ENCODE results near the gene KRTAP9-6. TPM values are rescaled to one million over a fixed set of nuclear protein-coding genes. Genes with fewer than 3 reads are reported as not detected.
"Not testable (repeated sequence)": the region's sequence is repeated elsewhere in the genome, so short reads cannot be mapped to it uniquely, and the experiment has no call there.

Gene KRTAP9-6
- total and polyA plus RNA-seq, 9 of the 15 experiments (the other 6 are each of a cell fraction or from before 2014, with no cell fraction given), result not detected

- CTCF ChIA-PET (ENCODE audit: low intra/inter-chr PET ratio), result no interaction called here
Observed at GRCh38 chr17:41271858-41272257, 6.7 kb downstream of the KRTAP9-6 start.

GRCh38 chr17:41275648-41276190 is 10.5 kb downstream of the KRTAP9-6 start, which contains the start of gene KRTAP9-7:
TSS of gene KRTAP9-7 (plus strand) at chr17:41275698. CDS start at chr17:41275698, 0 bp downstream.
- H3K79me2 ChIP-seq (ENCODE audit: control insufficient read depth, insufficient read depth, low read length); H3K27ac ChIP-seq (ENCODE audit: extremely low read depth, low read depth, low read length); H4K20me1 ChIP-seq (replicated peaks; ENCODE audit: control insufficient read depth, insufficient read depth, low read length); POLR2A ChIA-PET; H3K9me1 ChIP-seq (ENCODE audit: control insufficient read depth, insufficient read depth, low read length); H3K27me3 ChIP-seq (ENCODE audit: control insufficient read depth in 2 of 2, insufficient read depth in 2 of 2, low read length in 2 of 2); H3K4me2 ChIP-seq (ENCODE audit: insufficient read depth, low read length); H3K4me3 ChIP-seq; CTCF ChIA-PET (ENCODE audit: low intra/inter-chr PET ratio); intact Hi-C loops (cut with micrococcal nuclease); H3K9ac ChIP-seq (ENCODE audit: insufficient read depth in 1 of 2, low read depth in 2 of 2, low read length in 2 of 2); H2AFZ ChIP-seq (ENCODE audit: low read depth, low read length); H3K9me3 ChIP-seq (replicated peaks; ENCODE audit: control insufficient read depth, insufficient read depth, low read depth, low read length); H3K4me1 ChIP-seq (replicated peaks in 1 of 2; ENCODE audit: control insufficient read depth in 2 of 2, insufficient read depth in 2 of 2, low read length in 2 of 2); in situ Hi-C loops (cut with MboI); FAIRE-seq; BruUV-seq (replicated peaks); ATAC-seq; H3K36me3 ChIP-seq (ENCODE audit: control insufficient read depth, insufficient read depth, low read length): not testable (repeated sequence)
- peak in 1 of 4 experiments; percentile 1 for DNase-seq (ENCODE audit: extremely low read depth in 1 of 4, low spot score in 3 of 4)
- WGBS (ENCODE audit: insufficient coverage, low coverage, missing lambda C conversion rate), result 0% methylated on average over 3 of the region's 3 CpGs

More at GRCh38 chr17:41271858-41272257, 6.7 kb downstream of the KRTAP9-6 start:
- Histone ChIP-seq H3K4me3 (no peak overlapping the region), H3K27ac (ENCODE audit: extremely low read depth, low read depth, low read length) (no peak overlapping the region), H3K27me3 (ENCODE audit: control insufficient read depth in 2 of 2, insufficient read depth in 2 of 2, low read length in 2 of 2) (no peaks in the 10 kb centered on the region; a peak in 1 of 5 replicates), H3K4me2 (ENCODE audit: insufficient read depth, low read length) (no peak overlapping the region), H4K20me1 (replicated peaks; ENCODE audit: control insufficient read depth, insufficient read depth, low read length) (no peaks in the 10 kb centered on the region), H3K9me1 (ENCODE audit: control insufficient read depth, insufficient read depth, low read length) (no peaks in the 10 kb centered on the region), H2AFZ (ENCODE audit: low read depth, low read length) (no peak overlapping the region), H3K9me3 (replicated peaks; ENCODE audit: control insufficient read depth, insufficient read depth, low read depth, low read length) (no peaks in the 10 kb centered on the region), H3K79me2 (ENCODE audit: control insufficient read depth, insufficient read depth, low read length) (no peaks in the 10 kb centered on the region), H3K9ac (ENCODE audit: insufficient read depth in 1 of 2, low read depth in 2 of 2, low read length in 2 of 2) (no peak overlapping the region), H3K36me3 (ENCODE audit: control insufficient read depth, insufficient read depth, low read length) (no peaks in the 10 kb centered on the region), H3K4me1 (replicated peaks in 1 of 2; ENCODE audit: control insufficient read depth in 2 of 2, insufficient read depth in 2 of 2, low read length in 2 of 2) (no peaks in the 10 kb centered on the region)
- POLR2A ChIA-PET, result no interaction called here
- TF ChIP-seq ZNF778 (CRISPR knock-in tag; IDR thresholded peaks at IDR 0.05) (no peak), NUFIP1 (IDR thresholded peaks at IDR 0.05; ENCODE audit: partially characterized antibody) (no peak)
- ATAC-seq (no peak), FAIRE-seq (no peak), DNase-seq (ENCODE audit: extremely low read depth in 1 of 4, low spot score in 3 of 4) (no peak)
- intact Hi-C loops (cut with micrococcal nuclease) (no loop called here), in situ Hi-C loops (cut with MboI) (no loop called here)
- no TSS peak for BruUV-seq (replicated peaks)
- no CpG with 5 or more reads among the region's 1 CpG for WGBS (ENCODE audit: insufficient coverage, low coverage, missing lambda C conversion rate)
